Activated CD4-positive, alpha-beta memory T cell treated with anti-CD3 and anti-CD28 coated beads for 36 hours (primary cell): ENCODE data around the gene STON1. TPM values are rescaled to one million over a fixed set of nuclear protein-coding genes. Genes with fewer than 3 reads are reported as not detected.
A peak's percentile ranks its signal among the peaks of the same experiment; 100 is the strongest.

ENCODE experiments used
- CTCF ChIA-PET: fragments of 350-600 bp; sonication (Branson Sonifier 250); formaldehyde crosslinking; loops from one replicate; lab custom pipeline; 2021; ENCODE audit warnings: antibody characterized with exemption, inconsistent platforms; lab: Charles Lee
- POLR2A ChIA-PET: fragments of 350-600 bp; sonication (Branson Sonifier 250); formaldehyde crosslinking; loops from one replicate; lab custom pipeline; 2021; ENCODE audit warnings: antibody characterized with exemption; lab: Charles Lee
- DNase-seq: peaks from one replicate; pipeline ENCODE4 v3.0.0-alpha.2; 2020
- H3K27ac Mint-ChIP-seq: one replicate; pipeline ENCODE4 v1.8.0; 2021; ENCODE audit warnings: mixed read lengths
- H3K27me3 Mint-ChIP-seq: one replicate; pipeline ENCODE4 v1.8.0; 2021; ENCODE audit warnings: mixed read lengths
- H3K36me3 Mint-ChIP-seq: one replicate; pipeline ENCODE4 v1.8.0; 2021; ENCODE audit warnings: mixed read lengths
- H3K4me1 Mint-ChIP-seq: one replicate; pipeline ENCODE4 v1.8.0; 2021; ENCODE audit warnings: low read depth, mixed read lengths
- H3K4me3 Mint-ChIP-seq: one replicate; pipeline ENCODE4 v1.8.0; 2021; ENCODE audit warnings: mild to moderate bottlenecking, mixed read lengths
- H3K9me3 Mint-ChIP-seq: one replicate; pipeline ENCODE4 v1.8.0; 2021; ENCODE audit warnings: mixed read lengths
- intact Hi-C: fragments of 100-400 bp; cut with micrococcal nuclease; formaldehyde crosslinking; loops from one replicate; pipeline ENCODE4 v1.15.1; 2023
- total RNA-seq, 2 experiments: library from RNA; stranded (reverse); gene quantifications; one replicate each; pipeline ENCODE4 v1.2.3, GENCODE V29; 2021

The STON1 gene
- total RNA-seq, result 1 to 10 TPM; 1.2 TPM

- Mint-ChIP-seq H3K27me3 (no peaks in the 10 kb centered on the region), H3K36me3 (peaks cover 4% of the 10 kb centered on the region), H3K4me3 (peak within 1 kb of the TSS; percentile 80), H3K27ac (no peak within 1 kb of the TSS), H3K9me3 (no peaks in the 10 kb centered on the region), H3K4me1 (peaks cover 17% of the 10 kb centered on the region)
- ChIA-PET POLR2A (no interaction called here), CTCF (no interaction called here)
- DNase-seq, result peak; percentile 31
- intact Hi-C loops, result no loop called here
Observed at GRCh38 chr2:48530033-48530811, at the start of gene STON1. Gene STON1 (plus strand): TSS chr2:48530154. CDS start chr2:48580634, 50,480 bp downstream.

- Mint-ChIP-seq H3K4me3 (no peak overlapping the region), H3K27ac (no peak overlapping the region), H3K4me1 (no peaks in the 10 kb centered on the region), H3K9me3 (no peaks in the 10 kb centered on the region), H3K27me3 (no peaks in the 10 kb centered on the region), H3K36me3 (peaks cover 37% of the 10 kb centered on the region)
- no peak for DNase-seq
- intact Hi-C loops, result no loop called here
- ChIA-PET CTCF (no interaction called here), POLR2A (no interaction called here)
Observed at GRCh38 chr2:48480526-48480925, 49.4 kb upstream of the STON1 start.

GRCh38 chr2:48482313-48482712 is 47.6 kb upstream of the STON1 start:
- no peaks in the 10 kb centered on the region for H3K27me3 Mint-ChIP-seq
- intact Hi-C loops, result no loop called here
- POLR2A ChIA-PET, result no interaction called here
- H3K4me1 Mint-ChIP-seq, result no peaks in the 10 kb centered on the region
- H3K4me3 Mint-ChIP-seq, result no peak overlapping the region
- no peak for DNase-seq
- CTCF ChIA-PET, result no interaction called here
- H3K36me3 Mint-ChIP-seq, result peaks cover 40% of the 10 kb centered on the region
- no peaks in the 10 kb centered on the region for H3K9me3 Mint-ChIP-seq
- no peak overlapping the region for H3K27ac Mint-ChIP-seq

- H3K9me3 Mint-ChIP-seq, result no peaks in the 10 kb centered on the region
- CTCF ChIA-PET, result no interaction called here
- intact Hi-C loops, result no loop called here
- H3K4me1 Mint-ChIP-seq, result no peaks in the 10 kb centered on the region
- DNase-seq, result no peak
- POLR2A ChIA-PET, result no interaction called here
- no peak overlapping the region for H3K27ac Mint-ChIP-seq
- peaks cover 40% of the 10 kb centered on the region for H3K36me3 Mint-ChIP-seq
- no peaks in the 10 kb centered on the region for H3K27me3 Mint-ChIP-seq
- no peak overlapping the region for H3K4me3 Mint-ChIP-seq
Observed at GRCh38 chr2:48482769-48483168, 47.2 kb upstream of the STON1 start.

GRCh38 chr2:48483506-48483905 is 46.4 kb upstream of the STON1 start:
- ChIA-PET CTCF (no interaction called here), POLR2A (no interaction called here)
- intact Hi-C loops, result no loop called here
- Mint-ChIP-seq H3K4me3 (no peak overlapping the region), H3K27me3 (no peaks in the 10 kb centered on the region), H3K4me1 (no peaks in the 10 kb centered on the region), H3K36me3 (peaks cover 40% of the 10 kb centered on the region), H3K9me3 (no peaks in the 10 kb centered on the region), H3K27ac (no peak overlapping the region)
- no peak for DNase-seq

GRCh38 chr2:48483916-48484315 is 46.0 kb upstream of the STON1 start:
- CTCF ChIA-PET, result no interaction called here
- Mint-ChIP-seq H3K36me3 (peaks cover 41% of the 10 kb centered on the region), H3K27me3 (no peaks in the 10 kb centered on the region), H3K4me3 (no peak overlapping the region), H3K9me3 (no peaks in the 10 kb centered on the region), H3K27ac (no peak overlapping the region), H3K4me1 (no peaks in the 10 kb centered on the region)
- no peak for DNase-seq
- POLR2A ChIA-PET, result no interaction called here
- intact Hi-C loops, result no loop called here

GRCh38 chr2:48488545-48488944 is 41.4 kb upstream of the STON1 start:
- H3K36me3 Mint-ChIP-seq, result peaks cover 28% of the 10 kb centered on the region
- H3K27ac Mint-ChIP-seq, result no peak overlapping the region
- no peak overlapping the region for H3K4me3 Mint-ChIP-seq
- intact Hi-C loops, result no loop called here
- H3K27me3 Mint-ChIP-seq, result no peaks in the 10 kb centered on the region
- POLR2A ChIA-PET, result no interaction called here
- DNase-seq, result no peak
- H3K4me1 Mint-ChIP-seq, result no peaks in the 10 kb centered on the region
- H3K9me3 Mint-ChIP-seq, result no peaks in the 10 kb centered on the region
- CTCF ChIA-PET, result interaction anchor here (1.0 kb wide), 1 partner anchor 382 kb away, joined by 3 read pairs; no protein-coding TSS in a partner anchor

GRCh38 chr2:48496849-48497248 is 33.1 kb upstream of the STON1 start:
- POLR2A ChIA-PET, result no interaction called here
- H3K27ac Mint-ChIP-seq, result no peak overlapping the region
- CTCF ChIA-PET, result no interaction called here
- no peaks in the 10 kb centered on the region for H3K4me1 Mint-ChIP-seq
- intact Hi-C loops, result no loop called here
- H3K27me3 Mint-ChIP-seq, result no peaks in the 10 kb centered on the region
- H3K4me3 Mint-ChIP-seq, result no peak overlapping the region
- H3K9me3 Mint-ChIP-seq, result no peaks in the 10 kb centered on the region
- DNase-seq, result no peak
- H3K36me3 Mint-ChIP-seq, result peaks cover 42% of the 10 kb centered on the region

- Mint-ChIP-seq H3K27me3 (no peaks in the 10 kb centered on the region), H3K4me3 (no peak overlapping the region), H3K36me3 (peaks cover 42% of the 10 kb centered on the region), H3K27ac (no peak overlapping the region), H3K9me3 (no peaks in the 10 kb centered on the region), H3K4me1 (peaks cover 17% of the 10 kb centered on the region)
- DNase-seq, result no peak
- intact Hi-C loops, result no loop called here
- ChIA-PET POLR2A (no interaction called here), CTCF (interaction anchor here (1.0 kb wide), 1 partner anchor 265 kb away, joined by 3 read pairs; no protein-coding TSS in a partner anchor)
Observed at GRCh38 chr2:48504647-48505327, 25.2 kb upstream of the STON1 start.

GRCh38 chr2:48507111-48507510 is 22.8 kb upstream of the STON1 start:
- DNase-seq, result no peak
- ChIA-PET CTCF (no interaction called here), POLR2A (no interaction called here)
- Mint-ChIP-seq H3K36me3 (peaks cover 43% of the 10 kb centered on the region), H3K4me3 (no peak overlapping the region), H3K9me3 (no peaks in the 10 kb centered on the region), H3K4me1 (peaks cover 23% of the 10 kb centered on the region), H3K27me3 (no peaks in the 10 kb centered on the region), H3K27ac (no peak overlapping the region)
- intact Hi-C loops, result no loop called here

- Mint-ChIP-seq H3K9me3 (no peaks in the 10 kb centered on the region), H3K27ac (peak overlapping the region; percentile 25), H3K4me1 (peaks cover 23% of the 10 kb centered on the region), H3K36me3 (peaks cover 46% of the 10 kb centered on the region), H3K4me3 (no peak overlapping the region), H3K27me3 (no peaks in the 10 kb centered on the region)
- ChIA-PET POLR2A (no interaction called here), CTCF (no interaction called here)
- no peak for DNase-seq
- intact Hi-C loops, result no loop called here
Observed at GRCh38 chr2:48508461-48509124, 21.4 kb upstream of the STON1 start.

GRCh38 chr2:48510329-48510728 is 19.6 kb upstream of the STON1 start:
- ChIA-PET CTCF (no interaction called here), POLR2A (no interaction called here)
- Mint-ChIP-seq H3K27ac (no peak overlapping the region), H3K36me3 (peaks cover 46% of the 10 kb centered on the region), H3K4me3 (no peak overlapping the region), H3K4me1 (peaks cover 23% of the 10 kb centered on the region), H3K9me3 (no peaks in the 10 kb centered on the region), H3K27me3 (no peaks in the 10 kb centered on the region)
- intact Hi-C loops, result no loop called here
- no peak for DNase-seq
